SK-N-SH treated with all-trans-retinoic acid at 6 μM for 48 hours (cell line): ENCODE measurements around the gene TANGO6.

Experiments
- ARNTL ChIP-seq: fragments of 450-650 bp; formaldehyde crosslinking; IDR thresholded peaks from 2 replicates; pipeline ENCODE4 v1.5.0; 2020; ENCODE audit warnings: low read depth, mild to moderate bottlenecking, moderate library complexity, borderline replicate concordance
- BACH2 ChIP-seq: fragments of 250-450 bp; sonication (Bioruptor Pico); IDR thresholded peaks from 2 replicates; pipeline ENCODE4 v1.9.0; 2021; ENCODE audit warnings: mild to moderate bottlenecking, borderline replicate concordance
- CSDC2 ChIP-seq: fragments of 250-450 bp; sonication (Bioruptor Pico); IDR thresholded peaks from 2 replicates; pipeline ENCODE4 v1.5.0; 2020; ENCODE audit warnings: mild to moderate bottlenecking, moderate library complexity
- PPARA ChIP-seq: fragments of 250-450 bp; sonication (Bioruptor Pico); IDR thresholded peaks from 2 replicates; pipeline ENCODE4 v1.5.0; 2020; ENCODE audit warnings: mild to moderate bottlenecking, borderline replicate concordance
- TCF4 ChIP-seq: fragments of 250-450 bp; sonication (Bioruptor Pico); IDR thresholded peaks from 2 replicates; pipeline ENCODE4 v1.8.0; 2021; ENCODE audit warnings: mild to moderate bottlenecking, moderate library complexity, borderline replicate concordance
- ZFP30 ChIP-seq: fragments of 450-650 bp; formaldehyde crosslinking; IDR thresholded peaks from 2 replicates; pipeline ENCODE4 v1.5.0; 2022; ENCODE audit warnings: mild to moderate bottlenecking, moderate library complexity
- ZNF565 ChIP-seq: fragments of 450-650 bp; formaldehyde crosslinking; conservative IDR thresholded peaks from 2 replicates; pipeline ENCODE4 v1.5.0; 2020; ENCODE audit warnings: low read depth, mild to moderate bottlenecking, moderate library complexity
- ZNF70 ChIP-seq: fragments of 450-650 bp; formaldehyde crosslinking; IDR thresholded peaks from 2 replicates; pipeline ENCODE4 v1.5.0; 2020; ENCODE audit warnings: mild to moderate bottlenecking, moderate library complexity
- ZNF8 ChIP-seq: fragments of 450-650 bp; formaldehyde crosslinking; IDR thresholded peaks from 2 replicates; pipeline ENCODE4 v1.5.0; 2020; ENCODE audit warnings: mild to moderate bottlenecking, moderate library complexity
- TF ChIP-seq, protein P1 (sequence below): fragments of 250-450 bp; sonication (Bioruptor Pico); IDR thresholded peaks from 2 replicates; pipeline ENCODE4 v1.5.1; 2021; ENCODE audit warnings: mild to moderate bottlenecking, moderate library complexity

DNA sequence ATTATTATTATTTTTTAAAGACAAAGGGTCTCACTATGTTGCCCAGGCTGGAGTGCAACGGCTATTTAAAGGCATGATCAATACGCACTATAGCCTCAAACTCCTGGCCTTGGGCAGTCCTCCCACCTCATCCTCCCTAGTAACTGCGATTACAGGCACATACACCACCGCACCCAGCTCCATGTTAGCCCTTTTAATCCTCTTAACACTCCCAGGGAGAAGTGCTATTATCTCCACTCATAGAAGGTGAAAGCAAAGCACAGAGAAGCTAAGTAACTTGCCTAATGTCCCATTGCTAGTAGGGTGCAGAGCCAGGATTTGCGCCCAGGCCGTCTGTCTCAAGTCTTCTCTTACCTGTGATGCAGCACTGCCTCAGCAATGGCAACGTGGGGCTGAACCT lies 267.1 kb downstream of the TANGO6 start:
- TF ChIP-seq ZNF70 (CRISPR knock-in tag) (no peak), PPARA (CRISPR knock-in tag) (no peak), ZNF565 (no peak), TCF4 (CRISPR knock-in tag) (no peak), ZNF8 (CRISPR knock-in tag) (no peak), ARNTL (CRISPR knock-in tag) (no peak), ZFP30 (CRISPR knock-in tag) (no peak), CSDC2 (CRISPR knock-in tag) (no peak), BACH2 (CRISPR knock-in tag) (no peak)
- TF ChIP-seq, protein P1, sequence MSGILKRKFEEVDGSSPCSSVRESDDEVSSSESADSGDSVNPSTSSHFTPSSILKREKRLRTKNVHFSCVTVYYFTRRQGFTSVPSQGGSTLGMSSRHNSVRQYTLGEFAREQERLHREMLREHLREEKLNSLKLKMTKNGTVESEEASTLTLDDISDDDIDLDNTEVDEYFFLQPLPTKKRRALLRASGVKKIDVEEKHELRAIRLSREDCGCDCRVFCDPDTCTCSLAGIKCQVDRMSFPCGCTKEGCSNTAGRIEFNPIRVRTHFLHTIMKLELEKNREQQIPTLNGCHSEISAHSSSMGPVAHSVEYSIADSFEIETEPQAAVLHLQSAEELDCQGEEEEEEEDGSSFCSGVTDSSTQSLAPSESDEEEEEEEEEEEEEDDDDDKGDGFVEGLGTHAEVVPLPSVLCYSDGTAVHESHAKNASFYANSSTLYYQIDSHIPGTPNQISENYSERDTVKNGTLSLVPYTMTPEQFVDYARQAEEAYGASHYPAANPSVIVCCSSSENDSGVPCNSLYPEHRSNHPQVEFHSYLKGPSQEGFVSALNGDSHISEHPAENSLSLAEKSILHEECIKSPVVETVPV = no peak
